HPDE6-E6E7 (cell line): ENCODE results near the gene TALDO1.
A peak's percentile ranks its signal among the peaks of the same experiment; 100 is the strongest.

Source experiments
- DNase-seq: peaks from one replicate; pipeline ENCODE4 v3.0.0; 2011; ENCODE audit warnings: missing footprints; ENCODE audit errors: extremely low spot score

The TALDO1 gene

DNA sequence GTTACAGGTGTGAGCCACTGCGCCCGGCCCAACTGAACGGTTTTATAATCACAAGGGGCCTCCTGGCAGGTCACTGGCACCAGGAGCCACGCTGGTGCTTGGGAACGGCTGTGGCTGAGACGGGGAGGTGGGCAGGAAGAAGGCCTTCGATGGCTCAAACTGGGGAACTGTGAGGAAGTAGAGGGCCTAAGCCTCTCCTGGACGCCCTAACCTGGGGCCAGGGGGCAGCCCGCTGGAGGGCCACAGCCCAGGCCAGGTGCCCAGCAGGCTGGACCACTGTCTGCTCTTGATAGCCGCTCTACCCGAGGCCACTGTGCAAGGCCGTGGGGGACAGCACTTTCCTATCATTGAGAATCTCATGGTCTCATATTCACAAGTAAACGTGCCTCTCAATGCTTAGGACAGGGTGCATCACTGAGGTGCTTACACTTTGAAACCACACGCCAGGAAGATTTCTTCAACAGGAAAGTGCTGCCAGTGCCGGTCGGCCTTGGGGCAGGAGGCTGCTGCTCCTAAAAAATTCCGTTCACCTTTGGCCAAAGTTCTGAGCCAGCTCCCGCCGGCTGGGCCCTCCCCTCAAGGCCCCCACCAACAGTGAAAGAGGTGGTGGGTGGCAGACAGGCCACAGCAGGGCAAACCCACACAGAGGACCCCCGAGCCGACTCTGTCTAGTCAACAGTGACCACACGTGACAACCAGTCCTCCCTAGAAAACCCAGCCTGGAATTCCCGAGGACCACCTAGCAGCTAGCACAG, 22.8 kb downstream of the TALDO1 start:
- DNase-seq, result no peak

DNA sequence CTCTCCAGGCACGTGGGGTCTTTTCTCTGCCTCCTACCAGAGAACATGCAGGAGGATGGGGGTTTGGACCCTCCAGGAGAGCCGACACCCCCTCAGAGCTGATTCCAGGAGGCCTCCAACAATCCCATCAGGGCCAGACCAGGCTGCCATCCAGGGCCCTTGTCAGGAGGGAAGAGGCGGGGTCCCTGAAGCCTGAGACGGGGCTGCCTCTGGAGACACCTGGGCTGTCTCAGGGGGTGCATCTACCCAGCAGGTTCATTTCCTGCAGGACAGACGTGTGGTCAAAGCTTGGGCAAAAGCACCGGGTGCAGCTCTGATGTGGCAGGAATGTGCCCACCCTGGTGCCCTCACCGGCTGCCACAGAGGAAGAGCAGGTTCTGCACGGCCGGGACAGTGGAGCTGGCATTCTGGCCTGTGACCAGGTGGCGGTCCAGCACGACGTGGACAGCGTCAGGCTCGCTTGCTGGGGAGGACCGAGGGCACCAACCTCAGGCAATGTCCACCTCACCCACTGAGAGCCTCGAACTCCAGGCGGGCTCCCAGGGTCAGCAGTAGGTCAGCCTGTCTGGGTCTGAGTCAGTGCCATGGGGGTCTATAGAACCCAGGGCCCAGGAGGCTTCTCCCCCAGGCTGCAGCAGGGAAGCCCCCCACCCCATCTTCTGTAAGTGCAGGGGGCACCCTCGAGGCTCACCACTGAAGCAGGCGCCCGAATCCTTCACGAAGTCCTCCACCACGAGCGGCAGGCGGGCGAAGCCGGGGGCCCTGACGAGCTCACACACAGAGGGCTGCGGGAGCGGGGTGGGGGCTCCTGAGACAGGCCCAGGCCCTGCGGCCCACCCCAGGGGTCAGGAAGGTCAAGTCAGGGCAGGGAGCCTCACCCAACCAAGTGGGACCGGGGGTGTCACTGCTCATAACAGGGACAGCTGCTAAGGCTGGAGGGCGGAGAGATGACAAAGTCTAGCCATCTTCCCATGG, 23.7 kb downstream of the TALDO1 start:
- no peak for DNase-seq

DNA sequence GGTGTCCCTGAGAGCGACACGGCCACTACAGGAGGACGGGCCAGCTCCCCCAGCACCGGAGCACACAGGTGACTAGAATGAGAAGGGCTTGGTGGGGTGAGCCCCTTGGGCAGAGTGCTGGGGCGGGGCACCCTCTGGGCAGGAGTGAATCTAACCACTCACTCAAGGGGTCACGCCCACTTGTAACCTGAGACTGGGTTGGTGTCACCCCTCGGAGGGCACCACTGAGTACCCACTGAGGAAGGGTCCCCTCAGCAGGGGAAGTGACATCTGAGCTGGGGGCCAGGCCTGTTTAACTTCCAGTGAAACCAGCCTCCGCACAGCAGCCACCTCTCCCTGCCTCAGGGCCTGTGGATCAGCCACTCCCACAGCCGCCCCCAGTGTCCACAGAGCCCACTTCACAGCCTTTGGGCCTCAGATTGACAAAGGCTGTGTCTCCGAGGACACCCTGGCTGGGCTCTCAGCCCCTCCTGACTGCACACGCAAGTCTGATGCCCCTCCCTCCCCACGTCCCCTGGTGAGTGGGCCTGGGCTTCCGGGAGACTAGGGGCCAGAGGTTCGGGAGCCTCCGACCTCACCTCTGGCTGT, 24.4 kb downstream of the TALDO1 start:
- no peak for DNase-seq

DNA sequence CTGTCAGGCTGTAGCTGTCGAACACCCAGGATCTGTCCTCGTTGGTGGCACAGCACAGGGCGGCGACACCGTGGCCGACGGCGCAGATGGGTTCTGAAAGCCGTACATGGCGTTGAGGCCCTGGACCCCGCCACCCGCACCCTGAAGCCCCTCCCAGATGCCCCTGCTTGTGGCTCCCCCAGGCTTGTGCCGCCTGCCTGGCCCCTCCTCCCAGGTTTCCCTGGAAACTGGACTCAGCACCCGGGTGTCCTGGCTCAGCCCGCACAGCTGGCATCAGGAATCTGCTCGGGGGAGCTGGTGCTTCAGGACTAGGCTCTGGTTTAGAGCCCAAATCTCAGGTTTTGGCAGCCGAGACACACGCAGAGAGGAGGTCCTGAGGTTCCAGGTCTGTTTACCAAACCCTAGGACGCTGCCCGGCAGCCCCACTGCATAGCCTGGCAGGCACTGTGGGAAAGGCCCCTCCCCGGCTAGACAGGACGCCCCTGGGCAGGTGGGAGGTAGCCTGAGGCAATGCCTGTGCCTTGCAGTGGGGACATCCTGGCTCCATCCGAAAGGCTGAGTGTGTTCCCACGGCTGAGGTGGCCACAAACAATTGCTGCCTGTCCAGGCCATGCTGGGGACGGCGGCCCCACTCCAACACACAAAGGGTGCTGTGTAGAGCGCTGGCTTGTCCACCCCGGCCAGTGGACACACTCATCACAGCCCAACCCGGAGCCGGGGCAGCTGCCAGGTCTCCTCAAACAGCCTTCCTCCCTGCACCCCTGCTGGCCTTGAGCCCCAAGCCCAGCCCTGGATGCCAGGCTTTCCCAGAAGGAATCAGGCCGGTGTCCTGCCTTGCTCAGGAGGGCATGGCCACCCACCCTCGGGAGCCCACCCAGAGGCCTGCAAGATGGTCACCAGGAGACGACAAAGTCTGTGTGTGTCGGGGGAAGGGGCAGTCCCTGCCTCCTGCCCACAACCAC, 25.4 kb downstream of the TALDO1 start:
- DNase-seq, result no peak

DNA sequence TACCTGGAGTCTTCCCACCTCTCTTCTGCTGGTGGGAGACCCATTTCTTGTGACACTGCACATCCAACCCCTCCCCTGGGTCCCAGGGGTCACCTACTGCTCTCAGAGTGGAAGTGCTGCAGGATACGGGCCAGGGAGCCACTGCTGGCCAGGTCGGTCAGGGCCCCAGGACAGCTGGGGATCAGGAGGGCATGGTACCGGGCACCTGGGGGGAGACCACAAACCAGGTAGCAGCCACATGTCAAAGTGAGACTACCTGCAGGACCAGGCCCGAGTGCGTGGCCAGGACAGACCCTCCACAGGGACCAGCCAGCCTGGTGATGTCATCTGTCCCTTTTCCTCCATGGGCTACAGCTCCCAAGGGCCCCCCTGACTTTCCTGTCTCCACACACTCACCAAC, 26.2 kb downstream of the TALDO1 start:
- DNase-seq, result no peak

DNA sequence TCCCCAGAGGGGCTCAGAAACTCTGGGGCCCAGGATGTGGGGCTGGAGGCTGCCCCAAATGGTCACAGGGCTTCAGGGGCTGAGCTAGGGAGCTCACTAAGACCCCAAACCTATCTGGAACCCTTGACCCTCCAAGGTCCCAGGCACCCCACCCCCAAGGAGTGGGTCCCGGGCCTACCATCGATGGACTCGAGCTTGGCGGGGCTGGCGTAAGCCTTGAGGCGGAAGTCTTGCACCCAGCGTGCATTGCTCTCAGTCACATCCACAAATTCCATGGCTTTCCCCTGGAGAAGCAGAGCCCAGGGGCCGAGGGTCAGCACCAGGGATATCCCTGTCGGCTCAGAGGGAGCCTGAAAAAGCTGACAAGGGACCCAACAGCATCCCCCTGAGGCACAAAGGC, 26.6 kb downstream of the TALDO1 start:
- no peak for DNase-seq

DNA sequence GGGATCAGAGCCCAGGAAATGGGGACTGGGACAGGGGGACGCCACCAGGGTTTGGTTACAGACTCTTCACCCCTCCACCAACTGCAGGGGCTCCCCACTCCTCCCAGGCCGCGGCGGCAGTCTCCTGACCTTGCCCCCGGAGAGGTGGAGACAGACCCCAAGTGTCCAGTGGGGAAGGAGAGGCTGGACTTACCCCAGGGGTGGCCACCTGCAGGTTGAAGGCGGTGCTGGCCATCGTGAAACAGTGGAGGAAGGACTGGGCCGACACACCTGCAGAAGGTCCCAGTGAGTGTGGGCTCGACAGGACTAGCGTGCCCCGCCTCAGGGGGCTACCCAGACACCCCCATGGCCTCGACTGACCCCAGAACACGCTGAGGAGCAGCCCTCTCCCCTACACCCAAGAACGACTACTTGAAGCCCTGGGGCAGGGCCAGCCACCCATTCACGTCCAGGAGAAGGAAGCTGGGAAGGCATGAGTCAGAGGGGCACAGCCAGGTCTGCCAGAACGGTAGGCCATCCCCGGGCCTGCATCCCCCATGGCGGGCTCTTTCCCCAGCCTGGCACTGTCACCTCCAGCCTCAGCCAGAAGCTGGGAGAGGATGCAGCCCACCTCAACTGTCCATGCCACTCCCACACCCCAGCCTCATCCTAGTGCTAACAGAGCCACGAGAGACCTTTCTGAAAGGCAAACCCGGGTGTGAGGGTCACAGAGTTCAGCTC, 27.8 kb downstream of the TALDO1 start:
- DNase-seq, result peak; percentile 71

DNA sequence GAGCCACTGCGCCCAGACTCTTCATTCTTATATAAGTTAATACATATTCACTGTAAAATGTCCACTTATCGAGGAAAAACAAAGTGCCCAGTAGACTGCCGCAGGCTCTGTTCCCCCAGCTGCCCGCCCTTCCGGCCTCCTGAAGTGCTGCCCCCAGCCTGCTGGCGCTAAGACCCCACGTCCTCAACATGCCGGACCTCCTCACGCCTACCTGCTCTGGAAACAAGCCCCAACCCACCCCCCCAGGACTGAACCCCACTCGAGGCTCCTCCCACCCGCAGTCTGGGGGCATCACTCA, 28.9 kb downstream of the TALDO1 start:
- DNase-seq, result no peak

DNA sequence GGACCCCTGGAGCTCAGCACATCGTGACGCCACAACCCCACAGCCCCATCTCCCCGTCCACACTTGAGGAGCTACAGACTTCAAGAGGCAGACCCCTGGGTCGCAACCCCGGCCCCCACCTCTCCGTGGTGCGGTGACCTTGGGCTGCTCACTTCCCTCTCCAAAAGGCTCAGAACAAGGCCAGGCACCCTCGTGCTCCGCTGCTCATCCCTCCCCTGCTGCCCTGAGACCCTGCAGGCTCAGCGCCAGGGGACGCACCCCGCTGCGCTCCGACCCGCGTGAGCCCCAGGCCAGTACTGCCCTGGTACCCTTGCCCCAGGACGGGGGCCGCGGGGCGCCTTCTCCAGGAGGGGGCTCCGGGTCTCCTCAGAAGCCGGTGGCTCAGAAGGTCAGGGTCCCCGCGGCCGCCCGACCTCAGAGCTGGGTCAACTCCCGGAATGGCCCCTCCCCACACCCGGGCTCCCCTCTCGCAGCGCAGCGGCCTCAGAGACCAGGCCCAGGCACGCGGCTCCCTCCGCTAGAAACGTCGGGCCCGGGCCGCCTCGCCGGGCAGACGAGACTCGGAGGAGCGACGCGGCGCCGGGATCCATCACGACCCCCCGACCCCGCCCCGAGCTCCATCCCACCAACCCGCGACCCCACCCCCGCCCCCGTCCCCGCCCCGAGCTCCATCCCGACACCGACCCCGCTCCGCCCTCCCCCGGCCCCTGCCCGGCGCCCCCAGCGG, 29.5 kb downstream of the TALDO1 start:
- DNase-seq, result no peak

DNA sequence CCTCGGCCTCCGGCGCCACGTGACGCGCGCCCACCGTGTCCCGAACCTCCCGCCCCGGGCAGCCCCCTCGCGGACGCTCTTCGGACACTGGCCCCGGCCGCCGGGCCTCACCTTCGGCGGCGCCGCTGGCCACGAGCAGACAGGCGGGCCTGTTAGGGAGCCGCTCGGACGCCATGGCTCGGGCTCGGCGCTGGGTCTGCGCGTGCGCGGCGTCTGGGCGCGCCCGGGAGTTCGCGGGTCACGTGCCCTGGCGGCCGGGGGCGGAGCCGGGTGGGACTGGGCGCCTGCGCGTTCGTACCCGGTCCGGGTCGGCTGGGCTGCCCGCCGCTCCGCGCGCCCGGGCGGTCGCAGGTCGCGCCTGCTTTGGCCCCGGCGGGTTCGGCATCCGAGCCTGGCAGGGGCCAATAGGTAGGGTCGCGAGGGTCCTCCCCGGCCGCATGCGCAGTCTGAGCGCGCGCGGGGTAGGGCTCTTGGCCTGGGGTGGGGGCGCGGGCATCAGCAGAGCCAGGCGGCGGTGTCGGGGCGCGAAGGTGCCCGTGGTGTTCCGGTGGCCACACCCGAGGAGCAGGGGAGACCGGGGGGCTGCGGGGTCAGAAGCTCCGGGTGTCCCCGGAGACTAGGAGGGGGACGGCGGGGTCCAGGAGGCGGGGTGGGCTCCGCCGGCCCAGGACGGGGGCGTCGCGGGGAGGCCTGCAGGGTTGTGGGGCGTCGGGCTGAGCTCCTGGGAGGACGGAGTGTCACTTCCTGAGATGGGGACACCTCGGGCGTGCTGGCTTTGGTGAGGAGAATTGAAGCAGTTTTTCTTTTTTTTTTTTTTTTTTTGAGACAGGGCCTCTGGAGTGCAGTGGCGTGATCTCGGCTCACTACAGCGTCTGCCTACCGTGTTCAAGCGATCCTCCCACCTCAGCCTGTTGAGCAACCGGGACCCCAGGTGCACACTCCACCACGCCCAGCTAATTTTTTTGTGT, 30.3 kb downstream of the TALDO1 start, which contains the start of gene GATD1:
GATD1 (minus strand) TSS at position 200 of the 968 bp plus-strand sequence; CDS start at position 175, 25 bp downstream.
- peak; percentile 91 for DNase-seq

DNA sequence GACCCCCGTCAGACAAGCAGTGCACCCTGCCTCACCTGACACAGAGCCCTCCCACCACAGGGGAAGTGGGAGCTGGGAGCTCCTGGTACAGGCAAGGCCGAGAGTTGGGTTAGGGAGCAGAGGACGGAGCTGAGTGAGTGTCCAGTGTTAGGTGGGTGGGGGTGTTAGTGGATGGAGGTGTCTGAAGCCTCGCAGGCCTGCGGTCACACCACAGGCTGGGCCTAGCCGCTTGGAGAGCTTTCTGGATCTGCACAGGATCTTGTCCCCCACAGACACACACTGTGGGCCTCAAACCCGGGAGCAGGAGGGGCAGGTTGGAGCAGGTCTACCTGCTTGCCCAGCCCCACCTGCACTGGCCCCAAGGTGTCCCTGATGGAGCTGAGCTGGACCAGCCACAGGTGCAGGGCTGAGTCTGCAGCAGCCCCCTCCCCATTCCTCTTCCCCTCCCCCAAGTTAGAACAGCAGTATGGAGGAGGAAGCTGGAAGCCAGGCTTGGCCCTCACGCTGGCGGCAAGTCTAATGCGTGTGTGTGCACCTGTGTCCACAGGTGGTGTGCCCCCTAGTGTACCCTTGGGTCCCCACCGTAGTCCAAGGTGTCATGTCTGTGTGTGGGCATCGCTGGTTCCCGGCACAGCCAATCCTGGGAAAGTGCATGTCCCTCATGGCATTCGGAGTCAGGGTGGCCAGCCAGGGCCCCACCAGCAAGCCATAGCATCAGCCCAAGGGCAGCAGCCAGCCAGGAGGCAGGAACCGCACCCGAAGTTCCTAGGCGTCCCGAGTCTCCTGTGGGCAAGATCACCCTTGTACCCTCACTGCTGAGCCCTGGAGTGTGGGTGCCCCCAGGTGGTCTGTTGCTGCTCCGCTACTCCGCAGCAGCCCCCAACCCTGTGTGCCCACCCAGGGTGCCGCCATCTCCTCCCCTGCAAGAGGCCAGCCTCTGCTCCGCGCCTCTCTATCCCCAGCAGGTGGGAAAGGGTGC, 32.0 kb downstream of the TALDO1 start:
- DNase-seq, result no peak

DNA sequence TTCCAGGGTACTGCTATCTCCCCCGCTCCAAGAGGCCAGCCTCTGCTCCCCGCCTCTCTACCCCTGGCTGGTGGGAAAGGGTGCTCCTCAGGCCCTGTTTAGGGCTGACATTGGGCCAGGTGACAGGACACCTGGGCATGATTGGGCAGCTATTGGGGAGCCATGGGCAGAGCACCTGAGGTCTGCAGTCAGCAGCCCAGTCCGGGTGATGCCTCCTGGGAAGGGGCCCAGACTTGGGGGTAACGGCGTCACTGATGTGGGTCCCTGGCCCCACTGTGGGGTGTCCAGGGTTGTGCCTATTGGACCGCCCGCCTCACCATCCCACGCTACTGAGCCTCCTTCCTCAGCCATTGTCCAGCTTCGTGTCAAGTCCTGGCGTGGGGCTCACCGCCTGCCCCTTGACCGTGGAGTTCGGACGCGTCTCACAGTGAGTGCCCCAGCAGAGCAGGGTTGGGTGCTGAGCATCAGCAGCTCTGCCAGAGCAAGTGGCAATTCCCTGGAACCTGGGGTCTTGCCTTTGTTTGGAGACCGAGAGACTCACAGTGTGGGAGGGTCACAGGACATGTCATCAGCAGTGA, 32.8 kb downstream of the TALDO1 start:
- no peak for DNase-seq

DNA sequence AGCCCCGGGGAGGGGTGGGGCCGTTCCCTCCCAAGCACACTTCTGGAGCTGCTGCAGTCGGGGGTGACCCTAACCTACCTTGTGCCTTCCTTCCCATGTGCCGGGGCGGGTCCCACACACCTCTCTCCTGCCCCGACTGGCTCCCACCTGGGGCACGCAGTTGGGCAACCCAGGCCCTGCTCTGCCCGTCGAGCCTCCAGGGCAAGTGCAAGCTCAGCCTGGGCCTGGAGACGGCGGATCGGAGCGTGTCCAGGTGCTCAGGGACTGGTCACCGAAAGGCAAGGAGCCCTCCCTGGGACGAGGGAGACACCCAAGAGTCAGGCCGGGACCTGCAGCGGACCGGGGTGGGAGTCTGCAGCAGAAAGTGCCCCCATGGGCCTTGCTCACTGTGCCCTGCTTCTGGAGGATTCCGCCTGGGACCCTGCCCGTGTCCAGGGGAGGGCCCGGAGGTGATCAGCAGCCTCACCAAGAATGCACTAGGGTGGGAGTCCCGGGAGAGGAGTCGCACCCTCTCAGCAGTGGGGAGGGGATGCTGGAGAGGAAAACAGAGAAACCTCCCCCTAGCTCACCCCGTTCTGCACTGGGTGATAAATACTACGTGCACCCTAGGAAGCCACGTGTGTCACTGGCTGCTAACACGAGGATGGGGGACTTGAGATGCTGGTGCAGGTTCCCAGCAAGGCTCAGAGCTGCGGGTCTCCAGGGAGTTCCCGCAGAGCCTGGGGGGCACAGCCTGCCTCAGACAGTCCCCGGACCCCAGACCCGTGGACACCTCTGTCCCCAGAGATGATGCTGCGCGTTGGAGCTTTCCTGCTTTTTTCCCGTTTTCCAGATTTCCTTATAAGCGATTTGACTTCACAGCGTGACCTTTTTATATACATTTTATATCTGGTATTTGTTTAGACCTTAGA, 35.3 kb downstream of the TALDO1 start:
- DNase-seq, result no peak

DNA sequence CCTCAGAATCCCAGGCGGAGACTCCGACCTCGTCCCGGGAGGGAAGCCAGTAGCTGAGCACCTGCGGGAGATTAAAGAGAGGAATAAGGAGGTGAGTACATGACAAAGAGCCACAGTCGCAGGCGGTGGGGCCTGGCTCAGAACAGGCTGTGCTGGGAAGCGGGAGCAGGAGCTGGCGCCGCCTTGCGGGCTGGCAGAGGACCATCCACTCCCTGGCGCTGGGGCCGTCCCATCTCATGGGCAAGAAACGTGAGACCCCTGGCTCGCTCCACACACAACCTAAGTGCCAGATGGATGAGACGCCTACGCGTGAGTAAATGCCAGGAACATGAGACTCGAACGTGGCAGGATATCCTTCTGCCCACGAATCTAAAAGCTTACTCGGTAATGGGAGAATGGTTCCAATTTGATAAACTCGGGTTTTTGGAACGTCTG, 36.3 kb downstream of the TALDO1 start:
- no peak for DNase-seq

DNA sequence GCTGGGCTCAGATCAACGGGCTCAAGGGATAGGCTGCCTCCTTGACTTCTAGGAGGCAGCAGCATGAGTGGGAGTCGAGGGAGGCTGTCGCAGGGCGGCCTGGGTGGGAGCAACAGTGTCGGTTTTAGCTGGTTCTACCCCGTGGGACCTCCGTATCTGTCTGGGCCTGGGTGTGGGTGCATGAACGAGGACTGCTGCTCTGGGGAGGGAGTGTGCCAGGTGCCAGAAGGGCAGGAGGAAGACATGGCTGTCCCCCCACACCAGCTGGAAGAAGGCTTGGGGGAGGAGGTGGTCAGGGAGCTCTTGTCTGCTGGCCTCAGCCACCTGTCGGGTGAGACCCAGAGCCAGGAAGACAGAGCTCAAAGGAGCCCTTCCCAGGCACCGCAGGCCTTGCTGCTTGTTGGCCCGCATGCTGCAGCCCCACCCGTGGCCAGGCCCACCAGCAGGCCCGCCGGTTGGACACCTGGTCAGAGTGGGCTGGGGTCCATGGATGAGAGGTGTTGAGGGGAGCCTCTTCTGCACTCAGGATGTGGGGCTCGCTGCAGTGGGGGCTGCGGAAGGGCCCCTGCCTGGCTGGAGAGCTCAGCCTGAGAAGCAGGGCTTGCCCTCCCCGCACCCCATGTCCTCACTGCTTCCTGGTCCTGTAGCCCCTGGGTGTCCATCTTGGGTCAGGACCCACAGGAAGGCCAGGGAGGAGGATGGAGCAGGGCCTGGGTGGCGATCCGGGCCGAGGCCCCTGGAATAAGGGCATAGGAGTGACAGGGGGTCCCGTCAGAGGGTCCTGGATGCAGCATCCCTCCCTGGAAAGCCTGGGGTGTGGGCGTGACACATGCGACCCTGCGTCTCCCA, 39.2 kb downstream of the TALDO1 start:
- DNase-seq, result no peak
